HepG2 (cell line): ENCODE measurements around the gene B3GNT9. TPM values are rescaled to one million over a fixed set of nuclear protein-coding genes. Genes with fewer than 3 reads are reported as not detected.
A peak's percentile ranks its signal among the peaks of the same experiment; 100 is the strongest.

Source experiments
- CHD2 ChIP-seq: IDR thresholded peaks from 2 replicates; pipeline ENCODE4 v1.6.1; 2011; ENCODE audit warnings: low read depth, low read length, improper control_type of control experiment
- ETV5 ChIP-seq: IDR thresholded peaks from 2 replicates; pipeline ENCODE4 v1.6.1; 2018; ENCODE audit warnings: missing biosample characterization, missing genetic modification reagents, inconsistent platforms, borderline replicate concordance
- HNF1B ChIP-seq: sonication (generic); formaldehyde crosslinking; IDR thresholded peaks from 2 replicates; pipeline ENCODE4 v1.5.1; 2020; ENCODE audit warnings: mild to moderate bottlenecking, moderate library complexity, missing genetic modification reagents
- HNRNPLL ChIP-seq: fragments of 200-400 bp; formaldehyde crosslinking; IDR thresholded peaks from 2 replicates; pipeline ENCODE4 v1.6.1; 2017; ENCODE audit warnings: mild to moderate bottlenecking, low read depth, low read length; ENCODE audit not compliant: poor library complexity, severe bottlenecking
- HOXD1 ChIP-seq: sonication (generic); formaldehyde crosslinking; IDR thresholded peaks from 2 replicates; pipeline ENCODE4 v1.5.0; 2020; ENCODE audit warnings: missing genetic modification reagents
- KDM2A ChIP-seq: sonication (generic); formaldehyde crosslinking; IDR thresholded peaks from 2 replicates; pipeline ENCODE4 v1.4.0; 2020; ENCODE audit warnings: low read depth, missing genetic modification reagents, borderline replicate concordance
- MIER3 ChIP-seq: IDR thresholded peaks from 2 replicates; pipeline ENCODE4 v1.6.1; 2016; ENCODE audit warnings: missing compliant biosample characterization, borderline replicate concordance
- MYC ChIP-seq: sonication (generic); formaldehyde crosslinking; IDR thresholded peaks from 2 replicates; pipeline ENCODE4 v1.9.0; 2021; ENCODE audit warnings: missing genetic modification reagents, borderline replicate concordance
- NONO ChIP-seq, 2 experiments: fragments of 450-650 bp in 1 of 2; sonication (generic) in 1 of 2; formaldehyde crosslinking in 1 of 2; IDR thresholded peaks in 1 of 2; conservative IDR thresholded peaks in 1 of 2; 2 replicates each; pipeline versions ENCODE4 v1.6.1 to v1.8.0; 2017 to 2022; ENCODE audit warnings: mild to moderate bottlenecking in 1 of 2, missing genetic modification reagents in 1 of 2, moderate library complexity in 1 of 2
- NR2F6 ChIP-seq, 2 experiments: IDR thresholded peaks; 2 replicates each; pipeline ENCODE4 v1.6.1; 2016; ENCODE audit warnings: antibody characterized with exemption in 1 of 2, mild to moderate bottlenecking in 1 of 2
- POGZ ChIP-seq: sonication (generic); formaldehyde crosslinking; IDR thresholded peaks from 2 replicates; pipeline ENCODE4 v1.4.0; 2020; ENCODE audit warnings: mild to moderate bottlenecking, missing genetic modification reagents
- ZBTB38 ChIP-seq: sonication (generic); formaldehyde crosslinking; IDR thresholded peaks from 2 replicates; pipeline ENCODE4 v1.5.1; 2020; ENCODE audit warnings: mild to moderate bottlenecking, missing genetic modification reagents
- ZHX2 ChIP-seq, 2 experiments: sonication (generic) in 1 of 2; formaldehyde crosslinking in 1 of 2; IDR thresholded peaks; 2 replicates each; pipeline versions ENCODE4 v1.6.1 to v1.9.0; 2014 to 2022; ENCODE audit warnings: antibody characterized with exemption in 1 of 2, borderline replicate concordance in 1 of 2, inconsistent platforms in 1 of 2, low read depth in 1 of 2, missing genetic modification reagents in 1 of 2
- ZNF232 ChIP-seq: sonication (generic); formaldehyde crosslinking; IDR thresholded peaks from 2 replicates; pipeline ENCODE4 v1.4.0; 2020; ENCODE audit warnings: missing genetic modification reagents, borderline replicate concordance
- ZNF605 ChIP-seq: sonication (generic); formaldehyde crosslinking; IDR thresholded peaks from 2 replicates; pipeline ENCODE4 v1.8.0; 2022; ENCODE audit warnings: mild to moderate bottlenecking, missing genetic modification reagents
- ZNF691 ChIP-seq: sonication (generic); formaldehyde crosslinking; IDR thresholded peaks from 2 replicates; pipeline ENCODE4 v1.4.0; 2020; ENCODE audit warnings: missing genetic modification reagents, low read depth, mild to moderate bottlenecking, borderline replicate concordance
- ZNF724P ChIP-seq: sonication (generic); formaldehyde crosslinking; IDR thresholded peaks from 2 replicates; pipeline ENCODE4 v1.8.0; 2022; ENCODE audit warnings: missing genetic modification reagents, borderline replicate concordance
- ZNF768 ChIP-seq: sonication (generic); formaldehyde crosslinking; IDR thresholded peaks from 2 replicates; pipeline ENCODE4 v1.4.0; 2020; ENCODE audit warnings: missing genetic modification reagents
- polyA plus RNA-seq, 8 experiments: library from polyadenylated mRNA; depleted of rRNA in 3 of 8; stranded (reverse) in 7 of 8; unstranded in 1 of 8; fragments of >200 nt; fragmentation: Illumina TruSeq in 4 of 8; extraction: Trizol in 4 of 8; gene quantifications; 2 replicates each; pipeline versions ENCODE4 v1.2.1 to v1.2.3, GENCODE V29; 2011 to 2016; ENCODE audit warnings: low read depth in 4 of 8, missing spikeins in 1 of 8, mixed read lengths in 1 of 8; ENCODE audit not compliant: insufficient read depth in 1 of 8
- total RNA-seq, 5 experiments: library from RNA; depleted of rRNA; stranded (reverse); fragments of >200 nt; fragmentation: Illumina TruSeq; extraction: Trizol; gene quantifications; 2 replicates each; pipeline ENCODE4 v1.2.3, GENCODE V29; 2016; ENCODE audit warnings: low read depth in 1 of 5

Gene B3GNT9
- total and polyA plus RNA-seq, 2 of the 13 experiments (the other 11 are each of a cell fraction or from before 2014, with no cell fraction given): 1.5 to 3.1 TPM

GRCh38 chr16:67177743-67178699 is 27.2 kb upstream of the B3GNT9 start (continued):
- TF ChIP-seq ZNF724P (CRISPR knock-in tag) (peak; percentile 80), ZBTB38 (CRISPR knock-in tag) (peak; percentile 77), NONO (IDR thresholded peaks at IDR 0.05) (no peak), NONO (CRISPR knock-in tag; conservative IDR thresholded peaks at IDR 0.05) (peak; percentile 94), MIER3 (CRISPR knock-in tag) (peak; percentile 61; the same call in 1 of the 2 replicates), CHD2 (no peak), POGZ (CRISPR knock-in tag) (peak; percentile 49; the same call in 1 of the 2 replicates), HNRNPLL (peak; percentile 96), MYC (CRISPR knock-in tag) (peak; percentile 84), ZNF605 (CRISPR knock-in tag) (no peak), ZNF232 (CRISPR knock-in tag) (peak; percentile 36; the same call in 1 of the 2 replicates), KDM2A (CRISPR knock-in tag) (peak; percentile 98), ZNF768 (CRISPR knock-in tag) (peak; percentile 71; the same call in 1 of the 2 replicates), HOXD1 (CRISPR knock-in tag) (0 out of 2 replicates have a peak, but pooled peaks have one; percentile 46), NR2F6 (IDR thresholded peaks at IDR 0.05) (no peak), NR2F6 (CRISPR knock-in tag; IDR thresholded peaks at IDR 0.05) (peak; percentile 34; the same call in 1 of the 2 replicates), ETV5 (peak; percentile 21; the same call in 1 of the 2 replicates), HNF1B (CRISPR knock-in tag) (peak; percentile 30; the same call in 1 of the 2 replicates), ZHX2 (IDR thresholded peaks at IDR 0.05; ENCODE audit: low read depth) (peak; percentile 76; the same call in 1 of the 2 replicates), ZHX2 (CRISPR knock-in tag; IDR thresholded peaks at IDR 0.05; ENCODE audit: borderline replicate concordance) (no peak), ZNF691 (CRISPR knock-in tag) (0 out of 2 replicates have a peak, but pooled peaks have one; percentile 54)
